ENCODE results near the gene LRRC17.

Gene LRRC17, protein sequence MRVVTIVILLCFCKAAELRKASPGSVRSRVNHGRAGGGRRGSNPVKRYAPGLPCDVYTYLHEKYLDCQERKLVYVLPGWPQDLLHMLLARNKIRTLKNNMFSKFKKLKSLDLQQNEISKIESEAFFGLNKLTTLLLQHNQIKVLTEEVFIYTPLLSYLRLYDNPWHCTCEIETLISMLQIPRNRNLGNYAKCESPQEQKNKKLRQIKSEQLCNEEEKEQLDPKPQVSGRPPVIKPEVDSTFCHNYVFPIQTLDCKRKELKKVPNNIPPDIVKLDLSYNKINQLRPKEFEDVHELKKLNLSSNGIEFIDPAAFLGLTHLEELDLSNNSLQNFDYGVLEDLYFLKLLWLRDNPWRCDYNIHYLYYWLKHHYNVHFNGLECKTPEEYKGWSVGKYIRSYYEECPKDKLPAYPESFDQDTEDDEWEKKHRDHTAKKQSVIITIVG

DNA sequence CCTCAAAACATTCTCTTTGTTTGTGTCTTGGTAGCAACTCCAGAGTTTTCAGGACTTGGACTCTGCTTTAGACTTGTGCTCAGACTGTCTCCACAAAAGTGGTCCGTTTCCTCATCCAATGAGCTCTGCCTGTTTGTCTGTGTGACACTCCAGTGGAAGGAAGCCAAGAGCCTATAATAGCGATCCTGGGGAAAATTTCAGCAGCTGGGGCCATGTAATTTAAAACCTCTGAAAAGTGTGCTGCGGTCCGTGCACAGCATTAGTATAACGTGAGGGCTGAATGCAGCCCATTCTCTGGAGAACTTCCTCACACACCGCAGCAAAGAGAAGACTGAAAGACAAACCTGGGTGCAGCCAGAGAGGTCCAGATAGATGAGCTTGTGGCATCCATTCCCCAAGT is at the start of gene LRRC17:
Gene LRRC17 (plus strand): TSS at position 259 of the 400 bp plus-strand sequence. CDS start 20,914 bp downstream, outside the sequence.
- CTCF ChIA-PET: no interaction called here

DNA sequence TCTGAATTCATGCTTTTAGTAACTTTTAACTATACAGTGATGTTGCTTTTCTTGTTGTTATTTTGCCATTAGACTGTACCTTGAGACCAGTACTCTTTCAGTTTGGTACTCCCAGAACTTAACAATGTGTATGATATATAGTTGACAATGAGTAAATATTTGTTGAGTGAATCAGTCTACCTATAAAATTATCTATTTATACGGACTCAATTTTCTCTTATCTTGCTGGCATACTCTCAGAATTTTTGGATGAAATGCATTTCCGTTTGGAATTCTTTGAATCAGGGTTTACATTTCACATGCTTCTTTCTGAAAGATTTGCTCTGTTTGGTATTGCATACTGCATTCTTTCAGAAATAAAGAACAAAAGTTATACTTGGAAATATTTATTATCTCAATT is 47.8 kb upstream of the LRRC17 start:
- H3K4me3 Mint-ChIP-seq: no peak overlapping the region
- no peaks in the 10 kb centered on the region for H3K4me1 Mint-ChIP-seq
- H3K36me3 Mint-ChIP-seq: no peaks in the 10 kb centered on the region
- peaks cover 6% of the 10 kb centered on the region for H3K27me3 Mint-ChIP-seq
- H3K9me3 Mint-ChIP-seq: no peaks in the 10 kb centered on the region
- DNase-seq: no peak
- CTCF ChIA-PET: interaction anchor here (1.2 kb wide), 1 partner anchor 37 kb away, joined by 3 read pairs; no protein-coding TSS in a partner anchor
- no peak overlapping the region for H3K27ac Mint-ChIP-seq

More for the DNA sequence above, at the start of gene LRRC17:
- Mint-ChIP-seq H3K27ac (no peak within 1 kb of the TSS), H3K27me3 (no peaks in the 10 kb centered on the region), H3K4me1 (no peaks in the 10 kb centered on the region), H3K4me3 (no peak within 1 kb of the TSS), H3K36me3 (no peaks in the 10 kb centered on the region), H3K9me3 (peaks cover 4% of the 10 kb centered on the region)
- DNase-seq: no peak

DNA sequence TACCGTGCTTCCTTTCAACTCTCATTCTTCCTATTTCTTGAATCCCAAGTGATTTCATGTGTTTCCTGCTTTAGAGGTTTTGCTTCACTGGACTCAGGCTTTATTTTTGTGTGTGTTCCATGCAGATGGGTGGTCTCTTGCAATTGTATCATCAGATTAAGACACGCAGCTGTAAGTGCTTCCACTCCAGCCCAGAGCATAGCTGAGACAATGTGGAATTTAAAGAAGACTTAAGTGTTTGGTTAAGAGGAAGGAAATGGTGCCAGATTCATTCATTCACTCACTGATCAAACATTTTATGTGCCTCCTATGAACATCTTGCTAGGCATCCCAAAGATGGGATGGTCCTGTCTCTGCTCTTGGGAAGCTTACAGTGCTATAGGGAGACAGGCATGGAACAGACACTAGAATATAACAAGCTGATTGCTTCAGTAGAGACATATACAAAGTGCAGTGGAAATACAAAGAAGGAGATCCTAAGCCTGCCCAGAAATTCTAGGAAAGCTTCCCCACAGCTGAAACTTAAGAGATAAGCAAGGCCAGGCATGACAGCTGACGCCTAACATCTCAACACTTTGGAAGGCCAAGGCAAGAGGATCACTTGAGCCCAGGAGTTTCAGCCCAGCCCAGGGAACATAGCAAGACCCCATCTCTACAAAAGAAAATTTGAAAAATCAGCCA is 46.1 kb upstream of the LRRC17 start:
- CTCF ChIA-PET: no interaction called here
- Mint-ChIP-seq H3K4me1 (no peaks in the 10 kb centered on the region), H3K4me3 (no peak overlapping the region), H3K36me3 (no peaks in the 10 kb centered on the region), H3K27ac (no peak overlapping the region), H3K9me3 (no peaks in the 10 kb centered on the region), H3K27me3 (peaks cover 6% of the 10 kb centered on the region)
- DNase-seq: no peak

DNA sequence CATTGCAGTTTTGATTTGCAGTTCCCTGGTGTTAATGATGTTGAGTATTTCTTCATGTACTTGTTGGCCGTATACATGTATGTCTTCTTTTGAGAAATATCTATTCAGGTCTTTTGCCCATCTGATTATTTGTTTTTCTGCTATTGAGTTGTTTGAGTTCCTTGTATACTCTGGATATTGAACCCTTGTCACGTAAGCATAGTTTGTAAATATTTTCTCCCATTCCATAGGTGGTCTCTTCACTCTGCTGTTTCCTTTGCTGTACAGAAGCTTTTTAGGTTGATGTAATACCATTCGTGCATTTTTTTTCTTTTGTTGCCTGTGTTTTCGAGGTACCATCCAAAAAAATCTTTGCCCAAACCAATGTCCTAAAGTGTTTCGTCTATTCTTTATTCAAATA is 43.6 kb upstream of the LRRC17 start:
- no peak overlapping the region for H3K4me3 Mint-ChIP-seq
- no peak overlapping the region for H3K27ac Mint-ChIP-seq
- DNase-seq: no peak
- H3K9me3 Mint-ChIP-seq: no peaks in the 10 kb centered on the region
- peaks cover 10% of the 10 kb centered on the region for H3K4me1 Mint-ChIP-seq
- H3K27me3 Mint-ChIP-seq: peaks cover 3% of the 10 kb centered on the region
- CTCF ChIA-PET: no interaction called here
- no peaks in the 10 kb centered on the region for H3K36me3 Mint-ChIP-seq

DNA sequence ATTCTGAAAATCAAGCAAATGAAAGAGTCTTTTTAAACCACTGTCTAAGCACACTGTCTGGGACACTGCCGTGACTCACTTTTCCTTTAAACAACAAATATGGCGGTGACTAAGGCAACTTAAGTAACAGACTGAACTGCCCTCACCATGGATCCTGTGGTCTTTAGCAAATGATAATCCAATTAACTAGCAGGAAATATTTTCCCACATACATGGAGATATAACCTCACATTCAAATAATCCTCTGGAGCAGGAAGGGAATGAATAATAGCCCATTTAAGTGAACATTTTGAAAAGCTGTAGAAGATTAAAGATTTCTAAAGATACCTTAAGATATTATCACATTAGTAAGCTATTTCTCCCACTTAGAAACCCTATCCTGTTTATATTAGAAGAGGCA is 40.3 kb upstream of the LRRC17 start:
- H3K4me1 Mint-ChIP-seq: peaks cover 13% of the 10 kb centered on the region
- no peaks in the 10 kb centered on the region for H3K36me3 Mint-ChIP-seq
- no peak overlapping the region for H3K27ac Mint-ChIP-seq
- H3K27me3 Mint-ChIP-seq: peaks cover 3% of the 10 kb centered on the region
- H3K9me3 Mint-ChIP-seq: no peaks in the 10 kb centered on the region
- CTCF ChIA-PET: no interaction called here
- H3K4me3 Mint-ChIP-seq: no peak overlapping the region
- DNase-seq: no peak

DNA sequence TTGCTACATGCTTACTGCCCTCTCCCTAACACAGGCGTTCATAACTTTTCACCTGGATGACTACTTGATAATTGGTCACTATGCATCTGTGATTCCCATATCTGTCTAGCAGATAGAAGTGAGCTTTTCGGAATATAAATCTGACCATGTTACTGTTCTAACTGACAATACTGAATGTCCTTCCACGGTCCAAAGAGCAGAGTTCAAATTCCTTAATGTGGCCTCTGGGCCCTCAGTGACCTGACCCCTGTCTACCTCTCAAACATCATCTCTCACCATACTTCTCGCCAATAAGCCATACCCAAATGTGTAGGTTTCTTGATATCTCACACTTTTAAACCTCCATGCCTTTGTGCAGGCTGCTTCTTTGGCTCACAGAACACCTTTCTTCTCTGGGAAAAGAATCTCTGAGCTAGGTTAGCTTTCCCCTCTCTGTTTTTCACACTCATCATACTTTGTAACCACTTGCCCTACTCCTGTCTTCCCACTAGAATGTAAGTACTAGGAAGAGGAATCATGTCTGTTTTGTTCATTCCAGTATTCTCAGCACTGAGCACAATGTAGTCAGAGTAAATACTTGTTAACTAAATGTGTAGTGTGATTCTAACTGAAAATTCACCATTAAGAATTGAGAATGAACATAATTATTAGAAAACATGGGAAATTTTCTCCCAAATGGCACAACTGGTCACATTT is 39.2 kb upstream of the LRRC17 start:
- CTCF ChIA-PET: no interaction called here
- H3K27ac Mint-ChIP-seq: no peak overlapping the region
- peaks cover 13% of the 10 kb centered on the region for H3K4me1 Mint-ChIP-seq
- DNase-seq: no peak
- H3K4me3 Mint-ChIP-seq: no peak overlapping the region
- H3K27me3 Mint-ChIP-seq: peaks cover 3% of the 10 kb centered on the region
- no peaks in the 10 kb centered on the region for H3K9me3 Mint-ChIP-seq
- H3K36me3 Mint-ChIP-seq: no peaks in the 10 kb centered on the region

DNA sequence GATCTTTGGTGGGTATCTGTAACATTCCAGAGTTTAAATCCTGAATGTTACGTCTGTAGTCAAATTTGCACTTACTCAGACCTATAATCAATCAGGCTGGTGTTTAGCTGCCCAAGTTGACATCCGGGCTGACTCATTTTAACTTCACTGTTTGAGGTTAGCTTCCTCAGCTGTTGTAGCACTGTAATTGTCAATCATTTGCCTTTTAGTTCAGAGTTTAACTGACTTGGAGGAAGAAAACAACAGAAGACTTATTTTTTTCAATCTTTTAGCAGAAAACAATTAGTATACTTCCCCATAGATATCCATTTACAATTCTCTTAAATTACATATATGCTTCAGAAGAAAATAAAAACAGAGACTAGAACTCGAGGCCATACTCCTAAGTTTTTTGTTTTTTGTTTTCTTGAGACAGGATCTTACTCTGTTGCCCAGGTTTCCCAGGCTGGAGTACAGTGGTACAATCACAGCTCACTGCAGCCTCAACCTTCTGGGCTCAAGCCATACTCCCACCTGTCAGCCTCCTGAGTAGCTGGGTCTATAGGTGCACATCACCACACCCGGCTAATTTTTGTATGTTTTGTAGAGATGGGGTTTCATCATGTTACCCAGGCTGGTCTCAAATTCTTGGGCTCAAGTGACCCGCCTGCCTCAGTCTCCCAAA is 38.5 kb upstream of the LRRC17 start:
- Mint-ChIP-seq H3K9me3 (no peaks in the 10 kb centered on the region), H3K4me1 (peaks cover 13% of the 10 kb centered on the region), H3K27me3 (peaks cover 3% of the 10 kb centered on the region), H3K4me3 (no peak overlapping the region), H3K36me3 (no peaks in the 10 kb centered on the region), H3K27ac (peak overlapping the region; percentile 61)
- CTCF ChIA-PET: interaction anchor here (1.2 kb wide), 1 partner anchor 188 kb away, joined by 5 read pairs; no protein-coding TSS in a partner anchor
- no peak for DNase-seq

DNA sequence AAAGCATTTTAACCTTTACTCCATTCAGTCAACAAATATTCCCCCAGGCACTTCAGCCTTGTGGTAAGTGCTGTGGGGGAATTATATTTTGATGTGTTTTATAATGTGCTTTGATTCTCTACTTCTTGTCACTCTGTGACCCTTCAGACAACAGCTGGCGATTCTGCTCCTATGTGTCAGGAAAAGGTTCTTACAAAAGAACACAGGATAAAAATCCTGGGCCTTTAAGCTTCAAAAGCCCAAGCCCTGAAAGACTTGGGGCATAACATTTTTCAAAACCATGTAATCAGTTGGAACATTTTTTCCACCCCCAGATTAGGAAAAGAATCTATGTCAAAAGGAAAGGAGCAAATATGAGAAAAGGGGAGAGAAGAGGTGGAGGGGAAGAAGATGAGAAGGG is 37.8 kb upstream of the LRRC17 start:
- Mint-ChIP-seq H3K9me3 (no peaks in the 10 kb centered on the region), H3K4me1 (peaks cover 13% of the 10 kb centered on the region), H3K27me3 (no peaks in the 10 kb centered on the region), H3K36me3 (no peaks in the 10 kb centered on the region), H3K4me3 (no peak overlapping the region), H3K27ac (no peak overlapping the region)
- CTCF ChIA-PET: interaction anchor here (1.2 kb wide), 1 partner anchor 187 kb away, joined by 5 read pairs; no protein-coding TSS in a partner anchor
- DNase-seq: no peak

DNA sequence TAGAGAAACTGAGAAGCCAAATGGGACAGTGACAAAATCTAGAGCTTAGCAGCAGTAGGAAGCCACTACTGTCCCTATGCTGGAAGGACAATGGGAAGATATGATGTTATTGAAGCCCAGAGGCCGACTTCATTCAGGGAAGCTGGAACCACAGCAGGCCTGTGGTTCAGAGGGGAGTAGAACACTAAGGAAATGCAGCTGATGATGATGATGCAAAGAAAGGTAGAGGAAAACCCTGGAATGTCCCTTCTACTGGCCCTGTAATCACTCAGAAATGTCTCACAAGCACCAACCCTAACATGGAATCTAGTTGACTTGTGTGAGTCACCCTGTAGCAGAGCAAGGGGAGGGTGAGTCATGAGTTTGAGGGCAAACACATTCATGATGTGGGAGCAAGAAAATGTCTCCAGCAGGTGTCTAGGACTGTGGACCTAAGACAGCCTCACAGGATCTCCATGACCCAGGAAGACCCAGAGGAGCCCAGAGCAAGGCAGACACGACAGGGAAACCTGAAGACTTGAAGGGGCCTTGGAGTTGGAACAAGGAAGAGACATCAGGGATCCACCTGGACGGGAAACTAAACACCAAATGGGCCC is 37.0 kb upstream of the LRRC17 start:
- no peak for DNase-seq
- H3K4me1 Mint-ChIP-seq: peaks cover 13% of the 10 kb centered on the region
- no peak overlapping the region for H3K27ac Mint-ChIP-seq
- H3K27me3 Mint-ChIP-seq: no peaks in the 10 kb centered on the region
- CTCF ChIA-PET: no interaction called here
- no peaks in the 10 kb centered on the region for H3K9me3 Mint-ChIP-seq
- H3K36me3 Mint-ChIP-seq: no peaks in the 10 kb centered on the region
- H3K4me3 Mint-ChIP-seq: no peak overlapping the region

DNA sequence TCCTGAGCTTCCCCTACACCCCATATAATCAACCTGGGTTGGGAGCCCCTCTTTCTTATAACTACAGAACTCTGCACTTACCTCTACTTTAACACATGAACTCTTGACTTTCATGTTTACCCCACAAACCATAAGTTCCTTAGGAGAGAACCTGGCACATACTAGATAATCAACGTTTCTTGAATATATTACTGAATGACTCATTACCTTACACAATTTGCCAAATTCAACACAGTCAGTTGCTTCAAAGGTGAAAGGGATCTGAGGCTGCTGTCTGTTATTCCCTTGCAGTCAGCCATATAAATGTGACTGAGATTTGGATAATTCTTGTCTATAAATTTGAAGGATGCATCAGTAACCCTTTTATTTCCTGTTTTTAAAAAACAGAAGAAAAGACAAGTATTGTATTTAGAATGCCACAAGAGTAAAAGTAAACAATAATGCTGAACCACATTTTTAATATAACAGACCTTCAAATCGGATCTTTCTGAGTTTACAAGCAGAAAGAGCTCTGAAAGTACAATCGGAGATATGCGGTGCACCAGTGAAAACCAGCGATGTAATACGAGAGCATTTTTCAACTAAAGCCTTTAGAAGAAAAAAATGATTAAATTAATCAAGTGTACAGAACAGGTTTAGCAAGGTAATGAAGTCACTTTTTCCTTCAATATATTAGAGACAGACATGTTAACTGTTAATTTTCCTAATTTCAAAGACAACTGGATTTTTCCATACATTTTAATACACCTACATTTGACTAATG is 29.5 kb upstream of the LRRC17 start:
- no peak for DNase-seq
- no peaks in the 10 kb centered on the region for H3K9me3 Mint-ChIP-seq
- H3K27ac Mint-ChIP-seq: no peak overlapping the region
- no peaks in the 10 kb centered on the region for H3K4me1 Mint-ChIP-seq
- H3K27me3 Mint-ChIP-seq: no peaks in the 10 kb centered on the region
- no peaks in the 10 kb centered on the region for H3K36me3 Mint-ChIP-seq
- CTCF ChIA-PET: no interaction called here
- no peak overlapping the region for H3K4me3 Mint-ChIP-seq

DNA sequence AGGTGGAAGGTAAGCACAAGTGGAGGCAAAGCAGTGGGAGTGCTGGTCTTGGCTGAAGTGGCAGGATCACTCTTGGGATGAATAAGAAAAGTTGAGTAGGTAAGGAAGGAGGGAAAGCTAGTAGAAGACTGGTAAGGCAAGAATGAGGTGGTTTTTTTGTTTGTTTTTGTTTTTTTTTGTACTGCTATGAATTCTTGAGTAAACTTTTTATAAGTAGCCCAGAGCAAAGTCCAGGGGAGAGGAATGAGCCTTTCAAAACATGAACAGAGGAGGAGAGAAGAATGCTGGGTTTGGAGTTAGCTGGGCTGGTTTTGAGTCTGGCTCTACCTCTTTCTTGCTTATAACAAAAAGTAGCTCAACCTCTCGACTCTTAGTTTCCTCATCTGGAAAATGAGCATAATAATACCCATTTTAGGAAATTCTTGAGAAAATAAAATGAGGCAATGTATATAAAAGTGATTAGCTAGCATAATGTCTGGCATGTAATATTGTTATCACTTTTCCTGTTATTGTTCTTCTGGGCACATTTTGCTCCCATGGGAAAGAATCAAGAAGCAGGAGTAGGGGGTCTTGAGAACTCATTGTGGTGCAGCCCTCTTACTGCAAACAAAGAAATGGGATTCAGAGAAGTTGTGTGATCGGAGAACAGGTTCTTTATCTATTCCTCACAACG is 24.1 kb upstream of the LRRC17 start:
- Mint-ChIP-seq H3K36me3 (no peaks in the 10 kb centered on the region), H3K27me3 (peaks cover 2% of the 10 kb centered on the region), H3K4me3 (no peak overlapping the region), H3K4me1 (no peaks in the 10 kb centered on the region), H3K9me3 (no peaks in the 10 kb centered on the region), H3K27ac (no peak overlapping the region)
- CTCF ChIA-PET: no interaction called here
- no peak for DNase-seq

DNA sequence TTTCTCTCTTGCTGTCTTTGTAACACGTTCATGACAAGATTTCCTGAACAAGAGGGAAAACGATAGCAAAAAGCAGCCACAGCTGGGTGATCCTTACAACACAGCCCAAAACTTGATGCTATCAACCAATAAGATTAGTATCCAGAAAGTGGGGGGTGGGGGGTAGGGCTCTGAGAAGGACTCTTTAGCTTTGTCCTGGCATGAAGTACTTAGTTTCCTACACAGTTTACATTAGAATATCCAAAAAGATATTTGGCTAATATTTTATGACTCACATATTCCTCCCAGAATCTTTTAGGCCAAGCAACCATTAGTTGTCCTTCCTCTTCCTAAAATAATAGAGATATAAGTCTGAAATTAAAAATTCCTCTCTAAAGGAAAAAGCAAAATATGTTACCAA is 22.9 kb upstream of the LRRC17 start:
- no peak for DNase-seq
- Mint-ChIP-seq H3K4me3 (no peak overlapping the region), H3K4me1 (no peaks in the 10 kb centered on the region), H3K27me3 (peaks cover 4% of the 10 kb centered on the region), H3K9me3 (no peaks in the 10 kb centered on the region), H3K27ac (no peak overlapping the region), H3K36me3 (no peaks in the 10 kb centered on the region)
- CTCF ChIA-PET: interaction anchor here (0.7 kb wide), 1 partner anchor 1815 kb away, joined by 3 read pairs; no protein-coding TSS in a partner anchor

All from activated naive CD4-positive, alpha-beta T cell treated with anti-CD3 and anti-CD28 coated beads, Interleukin-2, amount 10 ng/mL, durations not matched to agents 7 days and 5 days (primary cell).